ENCODE data around the gene LLPH.

The LLPH gene

DNA sequence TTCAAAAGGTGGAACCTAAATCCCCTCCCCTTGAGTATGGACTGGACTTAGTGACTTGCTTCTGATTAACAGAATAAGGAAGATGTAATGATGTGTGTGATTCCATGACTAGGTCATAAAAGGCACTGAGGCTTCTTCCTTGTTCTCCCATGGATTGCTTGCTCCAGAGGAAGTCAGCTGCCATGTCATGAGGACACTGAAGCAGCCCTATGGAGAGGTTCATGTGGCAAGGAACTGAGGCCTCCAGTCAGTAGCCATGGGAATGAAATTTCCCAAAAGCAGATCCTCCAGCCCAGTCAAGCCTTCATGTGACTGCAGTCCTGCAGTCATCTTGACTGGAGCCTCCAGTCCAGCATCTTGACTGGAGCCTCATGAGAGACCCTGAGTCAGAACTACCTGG lies 28.6 kb upstream of the LLPH start:
- TF ChIP-seq GATA1 (IDR thresholded peaks at IDR 0.05; ENCODE audit: low read depth, low read length) (no peak), POLR2A (IDR thresholded peaks at IDR 0.05; ENCODE audit: low read length) (no peak)
- no peak for DNase-seq

DNA sequence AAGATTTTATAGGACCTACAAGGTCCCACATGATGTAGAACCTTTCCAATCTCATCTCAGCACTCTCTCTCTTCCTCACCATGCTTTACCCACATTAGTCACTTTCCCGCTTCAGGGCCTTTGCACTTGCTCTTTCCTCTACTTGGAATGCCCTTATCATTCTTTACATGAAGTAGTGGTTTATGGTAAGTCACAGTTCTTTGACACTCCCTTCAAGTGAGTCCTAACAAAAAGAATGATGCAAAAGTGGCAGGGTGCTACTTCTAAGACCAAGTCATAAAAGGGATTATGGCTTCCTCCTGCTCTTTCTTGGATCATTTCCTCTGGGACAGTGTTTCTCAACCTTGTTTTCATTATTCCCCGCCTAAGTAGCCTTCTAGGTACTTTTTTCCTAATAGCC lies 26.1 kb upstream of the LLPH start:
- no peak for TF ChIP-seq POLR2A (IDR thresholded peaks at IDR 0.05; ENCODE audit: low read length)
- TF ChIP-seq GATA1 (IDR thresholded peaks at IDR 0.05; ENCODE audit: low read depth, low read length): no peak
- peak in 1 of 2 experiments; percentile 7 for DNase-seq

DNA sequence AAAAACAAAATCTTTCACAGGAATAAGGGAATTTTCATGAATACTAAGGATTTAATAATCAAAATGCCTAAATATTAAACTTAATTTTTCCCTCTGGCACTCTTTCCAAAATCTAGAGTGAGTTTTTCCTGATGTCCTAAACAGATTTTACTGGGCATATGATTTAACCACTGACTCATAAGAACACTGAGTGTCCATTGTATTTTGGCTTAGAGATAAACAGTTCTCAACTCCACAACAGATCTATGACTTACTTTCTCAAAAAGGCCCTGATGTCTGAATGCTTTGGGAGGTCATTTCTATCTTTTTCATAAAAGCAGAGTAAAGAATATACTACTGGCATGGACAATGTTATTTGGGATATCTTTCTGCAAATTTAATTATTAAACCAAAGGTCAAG lies 24.2 kb upstream of the LLPH start:
- no peak for DNase-seq
- TF ChIP-seq GATA1 (IDR thresholded peaks at IDR 0.05; ENCODE audit: low read depth, low read length) (no peak), POLR2A (IDR thresholded peaks at IDR 0.05; ENCODE audit: low read length) (no peak)

DNA sequence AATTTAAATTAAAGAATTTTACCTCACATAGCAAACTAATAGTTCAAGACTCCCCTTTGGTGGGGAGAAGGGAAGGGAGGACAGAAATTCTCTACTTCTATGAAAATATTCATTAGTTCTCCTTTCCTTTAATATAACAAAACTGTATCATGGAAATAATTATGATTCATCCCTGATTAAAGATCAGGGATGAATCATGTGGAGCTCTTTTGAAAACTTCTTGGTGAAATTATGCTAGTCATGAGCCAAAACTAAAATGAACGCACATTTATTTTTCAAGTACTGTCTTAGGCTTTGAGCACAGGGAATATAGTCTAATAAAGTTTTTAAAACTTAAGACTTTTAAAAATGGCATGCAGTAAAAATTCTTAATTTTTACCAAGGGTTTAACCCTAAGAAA lies 22.2 kb upstream of the LLPH start:
- TF ChIP-seq POLR2A (IDR thresholded peaks at IDR 0.05; ENCODE audit: low read length): no peak
- no peak for TF ChIP-seq GATA1 (IDR thresholded peaks at IDR 0.05; ENCODE audit: low read depth, low read length)
- DNase-seq: no peak

DNA sequence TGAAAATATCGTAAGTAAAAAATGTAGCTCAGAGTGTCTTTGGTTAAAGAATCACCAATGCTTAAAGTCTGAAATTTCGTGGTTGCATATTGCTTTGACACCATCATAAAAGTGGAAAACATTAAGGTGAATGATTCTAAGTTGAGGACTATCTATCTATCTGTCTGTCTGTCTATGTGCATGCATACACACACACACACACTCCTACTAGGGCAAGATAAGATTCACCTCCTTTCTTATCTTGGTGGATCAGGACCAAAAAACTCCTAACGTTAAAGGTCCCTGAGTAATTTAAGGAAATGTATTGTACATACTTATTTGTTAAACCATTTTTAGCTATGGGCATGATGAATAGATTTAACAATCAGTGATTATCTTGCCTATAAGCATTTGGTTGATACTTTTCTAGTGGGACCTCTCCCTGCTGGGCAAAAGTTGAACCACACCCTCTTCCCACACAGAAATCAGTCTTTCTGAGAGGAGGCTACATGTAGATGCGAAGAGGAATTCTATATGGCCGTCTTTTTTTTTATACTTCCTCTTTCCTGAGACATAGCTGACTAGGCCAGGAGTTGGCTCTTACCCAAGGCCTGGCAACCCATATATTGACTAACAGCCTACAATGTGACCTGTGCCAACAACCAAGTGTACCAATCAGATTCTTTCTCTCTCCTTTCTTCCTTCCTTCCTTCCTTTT lies 19.3 kb upstream of the LLPH start:
- peak; percentile 44 to 57 for DNase-seq
- TF ChIP-seq GATA1 (IDR thresholded peaks at IDR 0.05; ENCODE audit: low read depth, low read length) (no peak), POLR2A (IDR thresholded peaks at IDR 0.05; ENCODE audit: low read length) (no peak)

DNA sequence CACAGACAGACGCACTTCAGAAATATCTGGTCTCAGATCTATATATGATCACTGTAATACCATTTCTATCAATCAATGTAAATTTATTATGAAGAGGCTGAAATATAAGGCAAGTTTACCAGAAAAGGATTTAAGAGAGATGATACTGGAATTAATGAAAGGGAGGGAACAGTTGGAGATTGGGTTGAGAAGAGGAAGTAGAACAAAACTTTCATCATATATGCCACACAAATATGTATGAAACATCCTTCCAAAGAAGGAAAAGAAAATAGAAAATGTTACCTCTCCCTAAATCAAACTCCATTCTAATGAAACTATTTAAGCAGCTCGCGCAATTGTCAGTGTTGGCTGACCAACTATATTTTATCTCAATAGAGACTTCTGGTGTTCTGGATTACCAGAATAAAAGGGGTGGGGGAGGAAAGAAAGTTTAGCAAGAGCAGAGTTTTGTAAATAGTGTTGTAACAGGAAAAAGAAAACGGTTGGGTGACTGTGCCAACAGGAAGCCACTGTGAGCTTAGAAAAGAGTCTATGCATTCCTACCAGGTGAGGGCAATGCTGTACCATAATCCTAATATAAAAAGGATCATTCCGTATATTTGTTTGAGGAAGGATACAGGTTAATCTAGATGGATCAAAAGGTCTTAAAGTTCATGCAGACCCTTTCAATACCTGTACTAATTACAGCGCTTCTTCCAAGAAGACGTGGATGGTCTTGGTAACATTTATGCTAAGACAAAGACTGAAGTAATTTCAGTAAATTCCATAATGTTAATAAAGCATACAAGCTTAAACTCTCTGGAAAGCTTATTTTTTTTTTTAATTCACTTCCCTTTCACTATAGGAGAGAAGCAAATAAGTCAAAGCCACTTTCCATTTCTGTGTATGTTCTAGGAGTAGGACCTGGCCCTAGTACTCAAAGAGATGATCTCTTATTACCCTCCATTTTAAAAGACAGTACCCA lies 14.5 kb upstream of the LLPH start:
- TF ChIP-seq GATA1 (IDR thresholded peaks at IDR 0.05; ENCODE audit: low read depth, low read length): no peak
- no peak for TF ChIP-seq POLR2A (IDR thresholded peaks at IDR 0.05; ENCODE audit: low read length)
- DNase-seq: peak; percentile 17 to 41

DNA sequence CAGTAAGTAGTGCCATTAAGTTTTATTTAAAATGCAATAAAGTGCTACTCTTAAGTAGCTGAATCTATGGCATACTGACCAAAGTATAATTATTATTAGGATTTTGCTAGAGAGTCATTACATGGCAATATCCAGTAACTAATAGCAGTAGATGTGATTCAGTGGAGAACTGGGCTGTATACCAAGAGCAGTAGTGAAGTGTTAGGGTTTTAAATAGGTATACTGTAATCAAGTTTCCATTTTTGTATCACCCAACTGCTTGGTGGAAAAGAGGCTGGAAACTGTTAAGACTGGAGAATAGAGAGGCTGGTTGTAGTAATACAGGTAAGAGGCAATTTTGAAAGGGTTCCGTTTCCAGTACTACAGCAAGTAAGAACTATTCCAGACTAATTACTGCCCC lies 13.3 kb upstream of the LLPH start:
- DNase-seq: no peak
- no peak for TF ChIP-seq GATA1 (IDR thresholded peaks at IDR 0.05; ENCODE audit: low read depth, low read length)
- no peak for TF ChIP-seq POLR2A (IDR thresholded peaks at IDR 0.05; ENCODE audit: low read length)

DNA sequence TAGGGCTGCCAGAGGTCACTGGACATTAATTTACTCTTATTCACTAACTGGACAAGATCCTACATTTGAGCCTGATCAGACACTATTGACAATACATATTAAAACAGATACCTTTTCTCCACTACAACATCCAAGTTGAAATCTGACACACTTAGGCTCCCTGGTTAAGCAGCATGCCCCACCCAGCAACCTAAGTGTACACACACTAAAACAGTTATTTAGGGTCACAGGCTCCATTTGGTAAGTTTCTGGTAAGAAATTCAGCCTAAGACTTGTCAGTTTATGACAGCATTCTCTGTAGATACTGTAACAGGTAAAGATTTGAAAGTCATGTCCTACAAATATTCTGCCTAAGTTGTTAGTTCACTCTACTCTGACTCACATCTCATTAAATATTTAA lies 12.3 kb upstream of the LLPH start:
- DNase-seq: no peak
- no peak for TF ChIP-seq POLR2A (IDR thresholded peaks at IDR 0.05; ENCODE audit: low read length)
- TF ChIP-seq GATA1 (IDR thresholded peaks at IDR 0.05; ENCODE audit: low read depth, low read length): no peak

DNA sequence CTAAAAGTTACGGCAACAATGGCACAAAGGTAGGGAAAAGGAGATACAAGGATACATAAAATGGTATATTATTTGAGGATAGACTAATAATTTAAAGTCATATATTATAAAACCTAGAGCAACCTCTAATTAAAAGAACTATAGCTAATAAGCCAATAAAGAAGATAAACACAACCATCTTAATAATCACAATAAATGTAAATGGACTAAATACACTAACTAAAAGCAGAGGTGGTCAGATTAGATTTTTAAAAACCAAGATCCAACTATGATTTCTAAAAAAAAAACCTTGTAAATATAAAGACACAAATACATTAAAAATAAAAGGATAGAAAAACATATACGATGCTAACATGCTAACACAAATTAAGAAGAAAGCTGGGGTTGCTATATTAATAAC lies 10.7 kb upstream of the LLPH start:
- TF ChIP-seq GATA1 (IDR thresholded peaks at IDR 0.05; ENCODE audit: low read depth, low read length) (no peak), POLR2A (IDR thresholded peaks at IDR 0.05; ENCODE audit: low read length) (no peak)
- DNase-seq: no peak

DNA sequence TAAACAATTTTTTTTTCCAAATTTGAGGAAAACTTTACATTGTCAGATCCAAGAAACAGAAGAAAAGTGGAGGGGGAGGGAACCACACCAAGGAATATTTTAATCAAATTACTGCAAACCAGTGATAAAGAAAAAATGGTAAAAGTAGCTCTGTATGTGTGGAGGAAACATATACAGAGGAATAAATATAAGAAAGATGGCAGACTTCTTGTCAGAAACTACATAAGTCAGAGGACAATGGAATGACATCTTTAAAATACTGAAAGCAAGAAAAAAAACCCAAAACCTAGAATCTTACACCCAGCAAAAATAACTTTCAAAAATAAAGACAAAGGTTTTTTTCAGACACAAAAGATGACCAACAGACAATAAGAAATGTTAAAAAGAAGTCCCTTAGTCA lies 10.2 kb upstream of the LLPH start:
- no peak for TF ChIP-seq GATA1 (IDR thresholded peaks at IDR 0.05; ENCODE audit: low read depth, low read length)
- no peak for TF ChIP-seq POLR2A (IDR thresholded peaks at IDR 0.05; ENCODE audit: low read length)
- DNase-seq: peak; percentile 34 to 35

DNA sequence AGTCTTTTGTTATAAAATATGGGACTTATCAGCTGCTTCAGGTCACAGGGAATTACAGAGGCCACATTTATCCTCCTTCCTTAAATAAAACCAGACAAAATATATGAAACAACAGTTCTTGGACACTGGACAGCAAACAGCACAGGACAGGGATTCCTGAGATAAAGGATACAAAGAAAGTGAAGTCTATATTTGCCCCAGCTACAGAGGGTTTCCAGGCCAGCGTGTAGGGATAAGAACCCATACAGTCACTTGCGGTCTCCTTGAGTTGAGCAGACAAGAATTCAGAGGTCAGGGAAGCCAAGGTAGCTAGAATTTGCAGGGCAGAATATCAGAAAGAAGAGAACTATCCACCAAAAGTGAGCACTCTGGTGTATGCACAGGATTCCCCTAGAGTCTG lies 8.8 kb upstream of the LLPH start:
- DNase-seq: no peak
- TF ChIP-seq POLR2A (IDR thresholded peaks at IDR 0.05; ENCODE audit: low read length): no peak
- no peak for TF ChIP-seq GATA1 (IDR thresholded peaks at IDR 0.05; ENCODE audit: low read depth, low read length)

DNA sequence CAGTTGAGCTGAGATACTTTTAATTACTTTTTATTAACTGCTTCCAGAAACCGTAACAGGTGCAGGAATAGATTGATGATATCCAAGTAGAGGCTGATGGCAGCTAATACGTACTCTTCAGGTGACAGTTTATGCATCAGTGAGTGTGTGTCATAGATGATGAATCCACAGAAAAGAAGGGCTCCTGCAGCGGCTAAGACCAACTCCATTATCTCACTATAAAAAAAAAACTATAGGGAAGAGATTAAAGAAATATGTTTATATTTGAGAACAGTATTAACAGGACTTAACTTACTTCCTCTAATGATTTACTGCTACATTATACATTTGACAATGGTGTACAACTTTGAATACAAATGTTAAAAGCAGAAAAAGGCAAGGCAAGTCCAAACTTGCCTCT lies 7.4 kb upstream of the LLPH start:
- no peak for TF ChIP-seq GATA1 (IDR thresholded peaks at IDR 0.05; ENCODE audit: low read depth, low read length)
- TF ChIP-seq POLR2A (IDR thresholded peaks at IDR 0.05; ENCODE audit: low read length): no peak

DNA sequence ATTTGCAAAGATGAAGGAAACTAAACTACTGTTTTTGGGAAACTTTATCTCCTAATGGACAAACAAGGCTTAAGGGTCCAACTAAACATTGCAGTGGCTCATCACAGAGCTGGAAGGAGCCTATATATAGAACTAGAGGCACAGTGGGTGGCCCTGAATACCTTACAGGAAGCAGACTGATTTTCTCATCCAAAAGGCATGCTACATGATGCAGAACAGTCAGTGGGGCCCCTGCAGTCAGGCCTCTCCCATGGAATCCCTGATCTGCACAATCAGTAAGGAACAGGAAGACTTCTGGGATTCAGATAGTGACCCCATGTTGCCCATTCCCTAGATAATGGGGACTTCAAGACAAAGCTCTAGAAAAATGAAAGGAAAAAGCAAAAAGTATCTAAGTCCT lies 1.9 kb upstream of the LLPH start:
- DNase-seq: no peak
- TF ChIP-seq POLR2A (IDR thresholded peaks at IDR 0.05; ENCODE audit: low read length): no peak
- no peak for TF ChIP-seq GATA1 (IDR thresholded peaks at IDR 0.05; ENCODE audit: low read depth, low read length)

More for the DNA sequence above, 7.4 kb upstream of the LLPH start:
- DNase-seq: no peak

DNA sequence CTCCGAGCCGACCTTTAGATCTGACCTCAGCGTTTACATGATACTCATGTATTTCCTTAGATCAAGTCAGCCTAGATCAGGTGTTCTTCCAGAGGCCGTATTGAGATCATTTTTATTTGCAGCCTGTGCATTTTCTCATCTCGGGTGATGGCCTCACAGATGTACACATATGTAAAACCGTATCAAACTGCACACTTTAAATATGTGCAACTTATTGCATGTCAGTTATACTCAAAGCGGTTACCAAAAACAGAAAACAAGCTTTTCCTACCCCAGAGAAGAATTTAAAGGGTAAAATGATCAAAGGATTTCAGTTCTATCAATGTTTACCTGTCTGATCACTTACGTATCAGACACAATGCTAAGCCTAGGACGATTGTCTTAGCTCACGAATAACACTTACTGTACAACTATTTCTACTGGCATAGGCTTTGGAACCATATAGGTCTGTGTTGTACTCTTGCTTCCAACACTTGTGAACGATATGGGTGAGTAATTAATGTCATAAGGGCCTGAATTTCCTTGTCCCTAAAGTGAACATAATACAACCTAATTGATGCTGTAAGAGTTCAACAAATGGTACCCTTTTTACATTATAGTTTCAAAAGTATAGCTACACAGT lies 628 bp upstream of the LLPH start:
- DNase-seq: peak in 1 of 2 experiments; percentile 41
- TF ChIP-seq POLR2A (IDR thresholded peaks at IDR 0.05; ENCODE audit: low read length): no peak
- TF ChIP-seq GATA1 (IDR thresholded peaks at IDR 0.05; ENCODE audit: low read depth, low read length): no peak

Measured in erythroblast (primary cell).